HepG2 (cell line): ENCODE data around the gene PURB. TPM values are rescaled to one million over a fixed set of nuclear protein-coding genes. Genes with fewer than 3 reads are reported as not detected.

ENCODE experiments used
- AKAP8 ChIP-seq: sonication (generic); formaldehyde crosslinking; IDR thresholded peaks from 2 replicates; pipeline ENCODE4 v1.5.1; 2020; ENCODE audit warnings: mild to moderate bottlenecking, missing genetic modification reagents
- GATAD2A ChIP-seq: IDR thresholded peaks from 2 replicates; pipeline ENCODE4 v1.6.1; 2016
- HNF1A ChIP-seq, 2 experiments: sonication (generic) in 1 of 2; formaldehyde crosslinking in 1 of 2; IDR thresholded peaks; 2 replicates each; pipeline versions ENCODE4 v1.4.0 to v1.6.1; 2016 to 2020; ENCODE audit warnings: borderline replicate concordance in 1 of 2, low read depth in 1 of 2, mild to moderate bottlenecking in 1 of 2, missing genetic modification reagents in 1 of 2
- HNRNPUL1 ChIP-seq: fragments of 200-400 bp; formaldehyde crosslinking; IDR thresholded peaks from 2 replicates; pipeline ENCODE4 v1.6.1; 2017; ENCODE audit warnings: low read depth, mild to moderate bottlenecking, low read length, moderate library complexity
- NR1H2 ChIP-seq: sonication (generic); formaldehyde crosslinking; IDR thresholded peaks from 2 replicates; pipeline ENCODE4 v1.8.1; 2022; ENCODE audit warnings: low read depth, missing genetic modification reagents, borderline replicate concordance
- PHF8 ChIP-seq: sonication (generic); formaldehyde crosslinking; IDR thresholded peaks from 2 replicates; pipeline ENCODE4 v1.5.0; 2020; ENCODE audit warnings: missing genetic modification reagents
- TOPORS ChIP-seq: sonication (generic); formaldehyde crosslinking; IDR thresholded peaks from 2 replicates; pipeline ENCODE4 v1.8.0; 2023; ENCODE audit warnings: mild to moderate bottlenecking, missing genetic modification reagents
- U2AF2 ChIP-seq: fragments of 200-400 bp; formaldehyde crosslinking; IDR thresholded peaks from 2 replicates; pipeline ENCODE4 v1.6.1; 2017; ENCODE audit warnings: low read depth, mild to moderate bottlenecking, low read length
- ZIK1 ChIP-seq: sonication (generic); formaldehyde crosslinking; IDR thresholded peaks from 2 replicates; pipeline ENCODE4 v1.5.0; 2020; ENCODE audit warnings: mild to moderate bottlenecking, low read depth, missing genetic modification reagents, borderline replicate concordance
- ZNF275 ChIP-seq: sonication (generic); formaldehyde crosslinking; IDR thresholded peaks from 2 replicates; pipeline ENCODE4 v1.8.0; 2022; ENCODE audit warnings: missing genetic modification reagents, mild to moderate bottlenecking, inconsistent platforms, borderline replicate concordance
- ZNF451 ChIP-seq: sonication (generic); formaldehyde crosslinking; IDR thresholded peaks from 2 replicates; pipeline ENCODE4 v1.5.0; 2020; ENCODE audit warnings: mild to moderate bottlenecking, missing genetic modification reagents
- ZNF563 ChIP-seq: sonication (generic); formaldehyde crosslinking; IDR thresholded peaks from 2 replicates; pipeline ENCODE4 v1.8.0; 2022; ENCODE audit warnings: mild to moderate bottlenecking, moderate library complexity, missing genetic modification reagents
- ZNF605 ChIP-seq: sonication (generic); formaldehyde crosslinking; IDR thresholded peaks from 2 replicates; pipeline ENCODE4 v1.8.0; 2022; ENCODE audit warnings: mild to moderate bottlenecking, missing genetic modification reagents
- ZNF619 ChIP-seq: sonication (generic); formaldehyde crosslinking; IDR thresholded peaks from 2 replicates; pipeline ENCODE4 v1.4.0; 2020; ENCODE audit warnings: mild to moderate bottlenecking, missing genetic modification reagents
- ZNF788 ChIP-seq: sonication (generic); formaldehyde crosslinking; IDR thresholded peaks from 2 replicates; pipeline ENCODE4 v1.5.0; 2020; ENCODE audit warnings: mild to moderate bottlenecking, missing genetic modification reagents, borderline replicate concordance
- ZSCAN29 ChIP-seq: sonication (generic); formaldehyde crosslinking; conservative IDR thresholded peaks from 2 replicates; pipeline ENCODE4 v1.4.0; 2020; ENCODE audit warnings: mild to moderate bottlenecking, missing genetic modification reagents
- polyA plus RNA-seq, 8 experiments: library from polyadenylated mRNA; depleted of rRNA in 3 of 8; stranded (reverse) in 7 of 8; unstranded in 1 of 8; fragments of >200 nt; fragmentation: Illumina TruSeq in 4 of 8; extraction: Trizol in 4 of 8; gene quantifications; 2 replicates each; pipeline versions ENCODE4 v1.2.1 to v1.2.3, GENCODE V29; 2011 to 2016; ENCODE audit warnings: low read depth in 4 of 8, missing spikeins in 1 of 8, mixed read lengths in 1 of 8; ENCODE audit not compliant: insufficient read depth in 1 of 8
- total RNA-seq, 5 experiments: library from RNA; depleted of rRNA; stranded (reverse); fragments of >200 nt; fragmentation: Illumina TruSeq; extraction: Trizol; gene quantifications; 2 replicates each; pipeline ENCODE4 v1.2.3, GENCODE V29; 2016; ENCODE audit warnings: low read depth in 1 of 5
- TF ChIP-seq, protein P1 (sequence below): sonication (generic); formaldehyde crosslinking; conservative IDR thresholded peaks from 2 replicates; pipeline ENCODE4 v1.8.0; 2022; ENCODE audit warnings: mild to moderate bottlenecking, moderate library complexity, missing genetic modification reagents
- TF ChIP-seq, protein P2 (sequence below): sonication (generic); formaldehyde crosslinking; IDR thresholded peaks from 2 replicates; pipeline ENCODE4 v1.4.0; 2020; ENCODE audit warnings: missing genetic modification reagents, borderline replicate concordance
- TF ChIP-seq, protein P3 (sequence below): sonication (generic); formaldehyde crosslinking; IDR thresholded peaks from 2 replicates; pipeline ENCODE4 v1.4.0; 2020; ENCODE audit warnings: missing genetic modification reagents, mild to moderate bottlenecking, borderline replicate concordance

PURB gene
- total and polyA plus RNA-seq, 2 of the 13 experiments (the other 11 are each of a cell fraction or from before 2014, with no cell fraction given), result 2.3 to 4.3 TPM

- no peak for TF ChIP-seq HNRNPUL1
- TF ChIP-seq, protein P1, sequence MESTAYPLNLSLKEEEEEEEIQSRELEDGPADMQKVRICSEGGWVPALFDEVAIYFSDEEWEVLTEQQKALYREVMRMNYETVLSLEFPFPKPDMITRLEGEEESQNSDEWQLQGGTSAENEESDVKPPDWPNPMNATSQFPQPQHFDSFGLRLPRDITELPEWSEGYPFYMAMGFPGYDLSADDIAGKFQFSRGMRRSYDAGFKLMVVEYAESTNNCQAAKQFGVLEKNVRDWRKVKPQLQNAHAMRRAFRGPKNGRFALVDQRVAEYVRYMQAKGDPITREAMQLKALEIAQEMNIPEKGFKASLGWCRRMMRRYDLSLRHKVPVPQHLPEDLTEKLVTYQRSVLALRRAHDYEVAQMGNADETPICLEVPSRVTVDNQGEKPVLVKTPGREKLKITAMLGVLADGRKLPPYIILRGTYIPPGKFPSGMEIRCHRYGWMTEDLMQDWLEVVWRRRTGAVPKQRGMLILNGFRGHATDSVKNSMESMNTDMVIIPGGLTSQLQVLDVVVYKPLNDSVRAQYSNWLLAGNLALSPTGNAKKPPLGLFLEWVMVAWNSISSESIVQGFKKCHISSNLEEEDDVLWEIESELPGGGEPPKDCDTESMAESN, result 0 out of 2 replicates have a peak, but pooled peaks have one; percentile 6
- no peak for TF ChIP-seq HNF1A (IDR thresholded peaks at IDR 0.05; ENCODE audit: low read depth)
- no peak for TF ChIP-seq HNF1A (CRISPR knock-in tag; IDR thresholded peaks at IDR 0.05; ENCODE audit: borderline replicate concordance)
- TF ChIP-seq ZSCAN29 (CRISPR knock-in tag), result no peak
- TF ChIP-seq ZNF563 (CRISPR knock-in tag), result no peak
- TF ChIP-seq ZNF275 (CRISPR knock-in tag), result no peak
- TF ChIP-seq TOPORS (CRISPR knock-in tag), result no peak
- TF ChIP-seq, protein P2, sequence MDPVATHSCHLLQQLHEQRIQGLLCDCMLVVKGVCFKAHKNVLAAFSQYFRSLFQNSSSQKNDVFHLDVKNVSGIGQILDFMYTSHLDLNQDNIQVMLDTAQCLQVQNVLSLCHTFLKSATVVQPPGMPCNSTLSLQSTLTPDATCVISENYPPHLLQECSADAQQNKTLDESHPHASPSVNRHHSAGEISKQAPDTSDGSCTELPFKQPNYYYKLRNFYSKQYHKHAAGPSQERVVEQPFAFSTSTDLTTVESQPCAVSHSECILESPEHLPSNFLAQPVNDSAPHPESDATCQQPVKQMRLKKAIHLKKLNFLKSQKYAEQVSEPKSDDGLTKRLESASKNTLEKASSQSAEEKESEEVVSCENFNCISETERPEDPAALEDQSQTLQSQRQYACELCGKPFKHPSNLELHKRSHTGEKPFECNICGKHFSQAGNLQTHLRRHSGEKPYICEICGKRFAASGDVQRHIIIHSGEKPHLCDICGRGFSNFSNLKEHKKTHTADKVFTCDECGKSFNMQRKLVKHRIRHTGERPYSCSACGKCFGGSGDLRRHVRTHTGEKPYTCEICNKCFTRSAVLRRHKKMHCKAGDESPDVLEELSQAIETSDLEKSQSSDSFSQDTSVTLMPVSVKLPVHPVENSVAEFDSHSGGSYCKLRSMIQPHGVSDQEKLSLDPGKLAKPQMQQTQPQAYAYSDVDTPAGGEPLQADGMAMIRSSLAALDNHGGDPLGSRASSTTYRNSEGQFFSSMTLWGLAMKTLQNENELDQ, result no peak
- no peak for TF ChIP-seq GATAD2A (CRISPR knock-in tag)
- TF ChIP-seq, protein P3, sequence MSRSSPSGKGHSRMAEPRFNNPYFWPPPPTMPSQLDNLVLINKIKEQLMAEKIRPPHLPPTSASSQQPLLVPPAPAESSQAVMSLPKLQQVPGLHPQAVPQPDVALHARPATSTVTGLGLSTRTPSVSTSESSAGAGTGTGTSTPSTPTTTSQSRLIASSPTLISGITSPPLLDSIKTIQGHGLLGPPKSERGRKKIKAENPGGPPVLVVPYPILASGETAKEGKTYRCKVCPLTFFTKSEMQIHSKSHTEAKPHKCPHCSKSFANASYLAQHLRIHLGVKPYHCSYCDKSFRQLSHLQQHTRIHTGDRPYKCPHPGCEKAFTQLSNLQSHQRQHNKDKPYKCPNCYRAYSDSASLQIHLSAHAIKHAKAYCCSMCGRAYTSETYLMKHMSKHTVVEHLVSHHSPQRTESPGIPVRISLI (CRISPR knock-in tag), result no peak; the same call in 1 of the 2 replicates
- no peak for TF ChIP-seq ZNF619 (CRISPR knock-in tag)
- no peak for TF ChIP-seq ZNF788 (CRISPR knock-in tag)
- TF ChIP-seq ZNF605, result no peak
- TF ChIP-seq ZIK1, result no peak
- no peak for TF ChIP-seq AKAP8 (CRISPR knock-in tag)
- TF ChIP-seq PHF8 (CRISPR knock-in tag), result peak; percentile 43; the same call in 1 of the 2 replicates
- TF ChIP-seq U2AF2, result no peak
- TF ChIP-seq NR1H2 (CRISPR knock-in tag), result no peak
- no peak for TF ChIP-seq ZNF451
Observed at GRCh38 chr7:44847509-44847919, 37.8 kb downstream of the PURB start (continued).
